Activated CD4-positive, alpha-beta T cell treated with anti-CD3 and anti-CD28 coated beads, Interleukin-2, amount 50 U/mL, for 48 hours (primary cell): ENCODE results near the gene PCSK7.
A peak's percentile ranks its signal among the peaks of the same experiment; 100 is the strongest.

ENCODE experiments used
- DNase-seq, 2 experiments: peaks; one replicate each; pipeline ENCODE4 v3.0.0-alpha.2; 2020

PCSK7 gene

GRCh38 chr11:117230999-117231841 lies 653 bp downstream of the PCSK7 start:
- peak in 1 of 2 experiments; percentile 18 for DNase-seq

DNA sequence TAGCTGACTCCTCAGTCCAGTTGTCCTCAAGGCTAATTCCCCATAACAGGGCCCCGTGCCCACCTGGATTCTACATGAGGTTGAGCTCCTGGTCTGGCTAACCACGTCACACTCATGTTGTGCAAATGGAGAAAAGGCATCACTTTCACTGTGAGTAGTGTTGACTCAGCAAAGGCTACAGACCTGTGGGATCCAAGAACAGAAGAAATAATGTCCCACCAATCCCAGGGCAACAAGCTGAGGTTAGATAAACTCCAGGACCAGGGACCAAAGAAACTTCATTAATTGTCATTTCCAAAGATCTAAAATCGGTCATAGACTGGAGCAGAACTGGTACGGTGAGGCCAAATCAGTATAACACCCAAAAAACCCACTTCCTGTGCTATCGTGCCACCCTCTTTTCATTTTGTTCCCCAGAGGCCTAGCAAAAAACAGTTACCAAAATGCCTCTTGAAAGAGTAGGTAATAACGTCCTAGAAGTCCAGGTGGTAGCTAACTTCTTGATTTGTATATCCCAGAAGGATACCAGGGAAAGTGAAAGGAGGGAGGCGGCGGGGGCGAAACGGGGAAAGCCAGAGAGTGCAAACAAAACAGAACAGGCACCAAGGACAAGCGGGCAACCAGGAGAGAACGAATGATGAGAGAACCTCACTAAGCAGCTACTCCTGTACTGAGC lies 1.4 kb downstream of the PCSK7 start:
- peak; percentile 53 to 71 for DNase-seq

GRCh38 chr11:117229931-117230285 lies 2.0 kb downstream of the PCSK7 start:
- DNase-seq = no peak

GRCh38 chr11:117229411-117229810 lies 2.5 kb downstream of the PCSK7 start:
- DNase-seq = no peak

DNA sequence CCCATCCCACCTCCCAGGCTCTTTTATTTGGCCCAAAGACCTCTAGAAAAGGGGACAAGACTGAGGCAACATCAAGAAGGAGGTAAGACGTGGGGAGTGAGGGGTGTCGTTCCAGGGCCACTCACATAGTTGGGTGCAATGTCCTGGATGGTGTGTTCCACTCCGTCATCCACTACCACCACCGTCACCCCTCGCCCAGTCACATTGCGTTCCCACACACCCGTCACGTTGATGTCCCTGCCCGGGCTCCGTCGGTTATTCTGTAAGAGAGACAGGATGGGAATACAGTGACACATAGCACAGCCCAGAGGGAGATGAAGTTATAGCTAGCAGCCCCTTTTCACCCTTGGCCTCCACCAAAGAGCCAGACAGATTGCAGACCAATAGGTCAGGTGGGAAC lies 3.8 kb downstream of the PCSK7 start:
- no peak for DNase-seq

DNA sequence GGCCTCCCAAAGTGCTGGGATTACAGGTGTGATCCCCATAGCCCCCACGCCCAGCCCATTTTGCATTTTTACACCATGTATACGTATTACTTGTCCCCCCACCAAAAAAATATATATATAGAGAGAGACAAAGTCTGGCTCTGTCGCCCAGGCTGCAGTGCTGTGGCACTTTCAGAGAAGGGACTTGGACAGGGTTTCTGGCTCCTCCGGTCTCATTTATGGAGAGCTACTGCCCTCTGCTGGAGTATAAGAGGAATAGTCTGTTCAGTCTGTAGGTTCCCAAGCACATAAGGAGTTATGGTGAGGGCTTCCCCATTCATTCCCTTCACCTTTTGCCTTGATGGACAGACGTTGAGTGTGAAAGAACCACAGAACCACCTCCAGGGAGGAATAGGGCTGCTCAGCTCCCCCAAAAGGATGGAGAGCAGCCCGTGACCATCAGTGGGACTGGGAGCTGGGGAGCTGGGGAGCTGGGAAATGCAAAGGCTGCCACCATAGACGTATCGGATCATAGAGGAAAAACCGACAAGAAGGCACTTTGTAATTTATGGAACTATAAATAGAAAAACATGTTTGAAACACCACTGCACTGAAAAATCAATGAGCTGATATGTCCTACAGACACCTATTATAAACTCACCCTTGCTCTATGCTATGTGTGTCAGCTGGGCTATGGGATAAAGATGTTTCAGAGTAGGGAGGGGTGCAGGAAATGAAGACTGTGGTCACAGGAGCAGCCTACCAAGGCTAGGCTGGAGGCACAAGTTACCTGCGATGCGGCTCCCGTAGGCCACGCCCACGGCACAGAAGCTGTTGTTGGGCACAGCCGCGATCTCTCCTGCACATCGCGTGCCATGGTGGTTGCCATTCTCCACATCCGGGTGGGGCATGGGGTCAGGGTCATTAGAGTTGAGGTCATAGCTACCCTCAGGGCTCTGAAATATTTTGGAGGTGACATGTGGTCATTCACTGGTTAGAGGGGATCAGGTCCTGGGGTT lies 5.2 kb downstream of the PCSK7 start:
- DNase-seq = peak in 1 of 2 experiments; percentile 33

- no peak for DNase-seq
Observed at GRCh38 chr11:117225553-117226170, 6.2 kb downstream of the PCSK7 start.

DNA sequence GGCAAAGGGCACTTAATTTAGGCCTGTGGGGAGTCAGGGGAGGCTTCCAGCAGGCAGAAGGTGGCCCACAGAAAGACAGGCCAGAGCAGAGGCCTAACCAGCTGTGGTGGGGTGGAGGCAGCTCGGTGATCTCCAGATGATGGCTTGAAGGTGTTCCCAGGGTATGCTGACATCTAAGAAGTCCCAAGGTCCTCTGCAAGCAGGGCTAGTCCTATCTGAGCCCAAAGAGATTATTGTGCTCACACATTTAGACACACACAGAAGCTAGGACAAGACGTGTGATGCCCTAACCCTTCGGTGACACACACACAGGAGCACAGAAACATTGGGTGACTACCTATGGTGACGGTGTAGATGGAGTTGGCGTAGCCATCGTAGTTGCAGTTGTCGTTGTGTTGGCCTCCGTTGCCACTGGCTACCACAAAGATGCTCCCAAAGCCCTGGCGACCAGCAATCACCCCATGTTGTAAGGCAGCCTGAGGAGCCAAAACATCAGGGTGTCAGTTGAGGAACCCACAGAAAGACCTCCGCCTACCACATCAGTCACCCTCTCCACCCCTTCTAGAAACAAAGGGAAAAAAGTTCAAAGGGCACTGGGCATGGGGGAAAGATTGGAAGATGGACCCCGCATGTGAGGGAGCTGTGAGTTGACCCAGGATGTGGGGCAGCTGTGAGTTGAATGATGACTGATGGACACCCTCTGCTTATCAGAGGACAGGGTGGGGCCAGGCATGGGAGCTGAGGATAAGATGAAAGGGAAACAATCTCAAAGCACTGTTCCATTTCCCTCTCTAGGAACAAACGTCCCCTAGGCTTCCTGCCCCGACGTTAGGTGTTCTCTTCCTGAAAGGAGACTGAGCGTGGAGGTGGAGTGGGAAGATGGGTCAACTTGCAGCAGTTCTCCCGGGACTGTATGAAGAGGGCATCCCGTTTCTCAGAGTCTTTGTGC lies 7.9 kb downstream of the PCSK7 start:
- DNase-seq = no peak

- no peak for DNase-seq
Observed at GRCh38 chr11:117222991-117223740, 8.7 kb downstream of the PCSK7 start.

- DNase-seq = no peak
Observed at GRCh38 chr11:117221775-117222517, 9.9 kb downstream of the PCSK7 start.

- DNase-seq = no peak
Observed at GRCh38 chr11:117220999-117221774, 10.7 kb downstream of the PCSK7 start.

DNA sequence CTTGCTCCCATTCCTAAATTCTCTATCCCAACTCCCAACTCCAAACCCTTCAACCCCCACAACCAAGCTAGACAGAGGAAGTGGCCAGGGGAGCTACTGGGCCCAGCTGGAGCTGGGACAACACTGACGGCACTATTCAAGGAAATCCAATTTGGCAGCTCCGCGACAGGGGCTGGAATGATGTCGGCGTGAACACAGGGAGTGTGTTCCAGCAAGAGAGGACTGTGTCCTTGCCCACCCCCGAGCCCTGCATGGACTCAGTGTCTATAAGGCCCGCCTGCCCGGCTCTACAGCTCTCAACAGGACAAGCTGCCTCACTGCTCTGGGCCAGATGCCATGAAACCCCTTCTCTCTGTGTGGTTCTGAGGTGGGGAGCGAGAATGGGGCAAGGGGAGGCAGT lies 11.3 kb downstream of the PCSK7 start:
- DNase-seq = no peak

GRCh38 chr11:117219995-117220394 lies 11.9 kb downstream of the PCSK7 start:
- DNase-seq = no peak

DNA sequence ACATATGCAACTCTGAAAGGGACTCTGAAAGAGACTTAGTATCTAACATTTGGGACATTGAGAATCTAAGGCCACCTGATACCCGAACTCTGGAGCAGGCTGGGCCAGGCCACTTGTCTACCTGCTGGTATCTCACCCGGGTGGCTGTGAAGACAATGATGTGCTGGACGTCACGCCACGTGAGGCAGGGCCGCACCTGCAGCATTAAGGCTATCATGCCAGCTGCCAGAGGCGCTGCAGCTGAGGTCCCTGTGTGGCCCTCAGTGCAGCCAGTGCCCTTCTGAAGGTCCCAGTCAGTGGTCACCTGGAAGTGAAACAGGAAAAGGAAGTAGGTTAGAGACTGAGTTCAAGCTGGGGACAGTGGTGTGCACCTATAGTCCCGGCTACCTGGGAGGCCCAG lies 12.4 kb downstream of the PCSK7 start:
- DNase-seq = no peak

DNA sequence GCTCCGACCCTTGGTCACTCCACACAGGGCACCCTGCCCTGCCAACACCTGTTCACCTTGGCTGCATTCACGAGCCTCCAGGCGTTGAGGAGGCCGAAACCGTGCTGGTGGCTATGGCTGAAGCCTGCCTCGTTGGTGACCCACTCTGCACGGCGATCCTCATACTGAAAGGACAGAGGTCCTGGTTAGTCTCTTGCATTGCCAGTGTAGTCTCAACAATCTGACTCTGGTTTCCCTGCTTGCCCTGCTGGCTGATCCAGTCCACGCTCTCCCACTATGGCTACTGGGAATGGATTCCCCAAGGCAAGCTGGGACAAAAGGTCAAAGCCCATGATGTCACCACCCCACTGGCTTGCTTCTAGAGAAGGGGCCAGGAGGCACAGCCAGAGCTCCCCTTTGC lies 12.9 kb downstream of the PCSK7 start:
- no peak for DNase-seq

DNA sequence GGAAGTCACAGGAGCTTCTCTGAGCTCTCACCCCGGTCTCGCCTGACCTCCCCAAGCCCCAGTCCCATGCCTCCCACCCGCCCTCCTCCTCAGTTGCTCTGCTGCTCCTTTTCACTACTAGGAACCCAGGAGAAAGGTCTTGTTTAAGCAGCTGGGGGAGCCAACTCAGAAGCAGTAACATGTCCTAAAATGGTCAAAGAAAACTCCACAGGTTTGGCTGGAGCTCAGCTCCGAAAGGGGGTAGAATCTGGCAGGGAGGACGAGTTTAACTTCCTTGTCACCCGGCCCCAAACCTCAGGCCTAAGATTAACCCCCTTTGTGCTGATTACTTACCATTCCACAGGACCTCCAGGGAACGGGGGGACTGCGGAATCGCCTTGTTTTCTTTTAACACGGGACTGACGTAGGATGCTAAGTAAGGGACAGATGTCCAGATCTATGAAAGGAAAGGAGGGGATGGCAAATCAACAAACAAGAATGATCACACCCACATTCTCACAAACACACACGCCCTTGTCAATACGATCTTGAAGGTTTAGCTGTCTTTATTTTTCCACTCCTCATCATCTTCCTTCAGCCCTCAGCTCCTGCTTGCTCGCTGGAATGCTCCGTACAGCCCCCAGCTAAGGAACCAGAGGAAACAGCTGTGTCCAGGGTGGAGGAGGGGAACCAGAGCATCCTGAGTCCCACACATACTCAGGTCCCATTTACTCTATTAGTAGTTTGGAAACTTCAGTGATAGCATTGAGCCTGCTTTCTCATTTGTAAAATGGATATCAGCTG lies 13.5 kb downstream of the PCSK7 start:
- no peak for DNase-seq

DNA sequence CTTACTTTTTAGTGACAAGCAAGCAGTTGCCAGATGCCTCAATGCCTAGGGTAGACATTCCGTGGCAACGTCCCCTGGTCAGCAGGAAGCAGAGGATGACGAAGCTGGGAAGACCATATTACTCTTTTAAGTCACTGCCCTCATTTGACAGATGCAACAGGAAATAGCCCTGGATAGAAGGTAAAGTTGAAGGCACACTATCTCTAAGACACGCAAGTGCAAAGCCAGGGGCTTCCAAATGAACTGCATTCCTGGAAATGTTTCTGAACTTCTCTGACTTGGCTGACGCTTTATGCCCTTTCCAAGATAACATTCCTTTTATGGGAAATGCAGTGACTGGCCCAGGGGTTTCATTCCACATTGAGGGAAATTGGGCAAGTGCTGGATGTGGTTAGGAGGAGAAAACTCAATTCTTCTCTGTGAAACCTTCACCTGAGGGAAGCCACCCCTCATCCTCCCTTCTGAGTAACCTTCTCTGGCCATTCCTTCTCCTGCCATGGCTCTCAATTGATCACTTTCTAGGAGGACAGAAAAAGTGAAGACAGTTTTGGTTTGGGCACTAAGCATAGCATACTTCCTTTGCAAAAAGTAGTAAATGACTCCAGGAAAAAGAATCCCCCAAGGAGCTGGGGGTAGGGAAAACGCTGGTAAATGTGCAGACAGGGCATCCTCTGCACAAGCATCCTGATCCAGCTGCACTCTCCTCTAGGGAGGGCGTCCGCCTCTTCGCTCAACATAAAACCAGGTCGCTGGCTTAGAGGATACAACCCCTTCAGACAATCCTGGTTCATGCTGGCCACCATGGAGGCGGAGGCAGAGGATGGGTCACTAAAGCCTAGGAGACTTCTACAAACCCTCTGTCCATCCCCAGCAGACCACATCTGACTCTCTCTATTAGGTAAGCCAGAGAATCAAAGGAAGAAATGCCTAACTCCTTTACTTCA lies 14.5 kb downstream of the PCSK7 start:
- no peak for DNase-seq
